Glutamatergic neuron (in vitro differentiated cells): ENCODE data around the gene CGAS. TPM values are rescaled to one million over a fixed set of nuclear protein-coding genes. Genes with fewer than 3 reads are reported as not detected.
A peak's percentile ranks its signal among the peaks of the same experiment; 100 is the strongest.
"Not testable (repeated sequence)": the region's sequence is repeated elsewhere in the genome, so short reads cannot be mapped to it uniquely, and the experiment has no call there.

Source experiments
- DNase-seq: peaks from one replicate; pipeline ENCODE4 v3.0.0; 2022
- H3K27ac Mint-ChIP-seq: one replicate; pipeline ENCODE4 v1.8.0; 2020; ENCODE audit warnings: mild to moderate bottlenecking, mixed read lengths, inconsistent platforms; ENCODE audit not compliant: unreplicated experiment
- H3K27me3 Mint-ChIP-seq: one replicate; pipeline ENCODE4 v1.8.0; 2020; ENCODE audit warnings: mild to moderate bottlenecking, moderate library complexity, mixed read lengths, inconsistent platforms; ENCODE audit not compliant: unreplicated experiment
- H3K36me3 Mint-ChIP-seq: one replicate; pipeline ENCODE4 v1.8.0; 2020; ENCODE audit warnings: mild to moderate bottlenecking, mixed read lengths, inconsistent platforms; ENCODE audit not compliant: unreplicated experiment
- H3K4me1 Mint-ChIP-seq: one replicate; pipeline ENCODE4 v1.8.0; 2020; ENCODE audit warnings: mild to moderate bottlenecking, low read depth, mixed read lengths, inconsistent platforms; ENCODE audit not compliant: unreplicated experiment
- H3K4me3 Mint-ChIP-seq: one replicate; pipeline ENCODE4 v1.8.0; 2020; ENCODE audit warnings: mild to moderate bottlenecking, mixed read lengths, inconsistent platforms; ENCODE audit not compliant: unreplicated experiment
- H3K9me3 Mint-ChIP-seq: one replicate; pipeline ENCODE4 v1.8.0; 2020; ENCODE audit warnings: mild to moderate bottlenecking, moderate library complexity, mixed read lengths, inconsistent platforms; ENCODE audit not compliant: unreplicated experiment
- total RNA-seq: library from RNA; stranded (reverse); fragmentation: NEBNext Ultra II Directional; extraction: Animal tissue kit (Norgen Biotek cat#: 25700); gene quantifications from one replicate; pipeline ENCODE4 v1.2.1, GENCODE V29; 2021; ENCODE audit not compliant: unreplicated experiment
- TF ChIP-seq, protein P1 (sequence below): fragments of 200-600 bp; sonication (generic); IDR thresholded peaks from one replicate; pipeline ENCODE4 v1.5.0; 2021; ENCODE audit not compliant: partially characterized antibody, unreplicated experiment

CGAS gene
- total RNA-seq, 1 donor from 2014 or later: 0.37 TPM

DNA sequence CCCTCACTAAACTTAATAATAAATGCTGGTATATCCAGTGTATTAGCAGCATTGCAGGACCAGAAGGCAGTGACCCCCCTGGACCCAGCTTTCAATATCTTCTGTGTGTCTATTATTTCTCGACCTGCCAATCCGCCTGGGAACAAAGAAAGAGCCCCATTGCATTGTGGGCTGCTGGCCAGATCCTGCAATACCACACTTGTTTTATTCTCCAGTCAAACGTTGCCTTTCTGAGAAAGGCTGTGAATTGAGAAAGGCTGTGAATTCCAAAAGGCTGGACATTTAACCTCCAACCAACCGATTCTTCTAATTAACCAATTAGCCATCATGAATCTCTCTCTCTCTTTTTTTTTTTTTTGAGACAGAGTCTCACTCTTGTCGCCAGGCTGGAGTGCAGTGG, 8.0 kb upstream of the CGAS start:
- no peak for DNase-seq
- TF ChIP-seq, protein P1, sequence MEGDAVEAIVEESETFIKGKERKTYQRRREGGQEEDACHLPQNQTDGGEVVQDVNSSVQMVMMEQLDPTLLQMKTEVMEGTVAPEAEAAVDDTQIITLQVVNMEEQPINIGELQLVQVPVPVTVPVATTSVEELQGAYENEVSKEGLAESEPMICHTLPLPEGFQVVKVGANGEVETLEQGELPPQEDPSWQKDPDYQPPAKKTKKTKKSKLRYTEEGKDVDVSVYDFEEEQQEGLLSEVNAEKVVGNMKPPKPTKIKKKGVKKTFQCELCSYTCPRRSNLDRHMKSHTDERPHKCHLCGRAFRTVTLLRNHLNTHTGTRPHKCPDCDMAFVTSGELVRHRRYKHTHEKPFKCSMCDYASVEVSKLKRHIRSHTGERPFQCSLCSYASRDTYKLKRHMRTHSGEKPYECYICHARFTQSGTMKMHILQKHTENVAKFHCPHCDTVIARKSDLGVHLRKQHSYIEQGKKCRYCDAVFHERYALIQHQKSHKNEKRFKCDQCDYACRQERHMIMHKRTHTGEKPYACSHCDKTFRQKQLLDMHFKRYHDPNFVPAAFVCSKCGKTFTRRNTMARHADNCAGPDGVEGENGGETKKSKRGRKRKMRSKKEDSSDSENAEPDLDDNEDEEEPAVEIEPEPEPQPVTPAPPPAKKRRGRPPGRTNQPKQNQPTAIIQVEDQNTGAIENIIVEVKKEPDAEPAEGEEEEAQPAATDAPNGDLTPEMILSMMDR: no peak
- Mint-ChIP-seq H3K36me3 (no peaks in the 10 kb centered on the region), H3K4me3 (no peak overlapping the region), H3K4me1 (no peaks in the 10 kb centered on the region), H3K9me3 (peaks cover 1% of the 10 kb centered on the region), H3K27me3 (peaks cover 3% of the 10 kb centered on the region), H3K27ac (no peak overlapping the region)

DNA sequence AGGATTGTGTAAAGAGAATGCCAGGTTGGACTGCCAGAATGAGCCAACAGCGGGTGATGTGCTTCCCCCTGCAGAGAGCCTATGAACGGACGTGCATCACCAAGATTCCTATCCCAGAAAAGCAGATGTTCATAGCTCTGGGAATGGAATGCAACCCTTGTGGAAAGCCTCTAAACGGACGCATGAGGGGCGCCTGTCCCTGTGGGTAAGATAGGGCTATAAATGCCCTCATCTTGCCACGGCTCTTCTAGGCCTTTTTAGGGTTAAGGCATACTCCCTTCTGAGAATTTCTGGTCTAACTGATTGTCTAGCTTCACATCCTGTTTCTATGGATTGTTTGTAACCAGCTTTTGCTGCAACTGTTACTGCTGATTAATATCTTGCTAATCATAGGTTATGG, 7.4 kb upstream of the CGAS start:
- H3K27me3 Mint-ChIP-seq, H3K9me3 Mint-ChIP-seq, H3K4me1 Mint-ChIP-seq, H3K36me3 Mint-ChIP-seq, H3K27ac Mint-ChIP-seq, DNase-seq, H3K4me3 Mint-ChIP-seq: not testable (repeated sequence)

DNA sequence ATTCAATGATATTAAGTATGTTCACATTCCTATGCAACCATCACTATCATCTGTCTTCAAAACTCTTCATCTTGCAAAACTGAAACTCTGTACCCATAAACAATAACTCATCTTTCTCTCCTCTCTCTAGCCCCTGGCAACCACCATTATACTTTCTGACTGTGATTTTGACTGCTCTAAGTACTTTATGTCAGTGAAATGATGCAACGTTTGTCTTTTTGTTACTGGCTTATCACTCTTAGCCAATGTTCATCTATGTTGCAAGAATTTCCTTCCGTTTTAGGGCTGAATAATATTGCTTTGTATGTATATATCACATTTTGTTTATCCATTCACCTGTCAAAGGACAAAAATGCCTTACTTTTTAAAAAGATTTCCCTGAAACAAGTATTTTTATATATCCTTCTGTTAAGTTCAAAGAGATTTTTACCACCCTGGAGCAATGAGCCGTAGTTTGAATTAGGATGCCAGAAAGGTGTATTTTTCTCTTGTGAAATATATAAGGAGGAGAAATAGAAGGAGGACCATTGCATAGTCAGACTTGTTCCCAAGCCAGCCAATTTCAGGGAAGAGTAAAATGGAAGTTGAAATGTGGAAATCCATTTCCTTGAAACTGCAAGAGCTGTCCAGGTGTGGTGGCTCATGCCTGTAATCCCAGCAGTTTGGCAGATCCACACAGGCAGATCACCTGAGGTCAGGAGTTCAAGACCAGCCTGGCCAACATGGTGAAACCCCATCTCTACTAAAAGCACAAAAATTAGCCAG, 4.0 kb upstream of the CGAS start:
- Mint-ChIP-seq H3K27ac (no peak overlapping the region), H3K36me3 (no peaks in the 10 kb centered on the region), H3K9me3 (peaks cover 1% of the 10 kb centered on the region), H3K4me3 (no peak overlapping the region), H3K4me1 (no peaks in the 10 kb centered on the region), H3K27me3 (peaks cover 3% of the 10 kb centered on the region)
- no peak for DNase-seq
- TF ChIP-seq, protein P1: no peak

DNA sequence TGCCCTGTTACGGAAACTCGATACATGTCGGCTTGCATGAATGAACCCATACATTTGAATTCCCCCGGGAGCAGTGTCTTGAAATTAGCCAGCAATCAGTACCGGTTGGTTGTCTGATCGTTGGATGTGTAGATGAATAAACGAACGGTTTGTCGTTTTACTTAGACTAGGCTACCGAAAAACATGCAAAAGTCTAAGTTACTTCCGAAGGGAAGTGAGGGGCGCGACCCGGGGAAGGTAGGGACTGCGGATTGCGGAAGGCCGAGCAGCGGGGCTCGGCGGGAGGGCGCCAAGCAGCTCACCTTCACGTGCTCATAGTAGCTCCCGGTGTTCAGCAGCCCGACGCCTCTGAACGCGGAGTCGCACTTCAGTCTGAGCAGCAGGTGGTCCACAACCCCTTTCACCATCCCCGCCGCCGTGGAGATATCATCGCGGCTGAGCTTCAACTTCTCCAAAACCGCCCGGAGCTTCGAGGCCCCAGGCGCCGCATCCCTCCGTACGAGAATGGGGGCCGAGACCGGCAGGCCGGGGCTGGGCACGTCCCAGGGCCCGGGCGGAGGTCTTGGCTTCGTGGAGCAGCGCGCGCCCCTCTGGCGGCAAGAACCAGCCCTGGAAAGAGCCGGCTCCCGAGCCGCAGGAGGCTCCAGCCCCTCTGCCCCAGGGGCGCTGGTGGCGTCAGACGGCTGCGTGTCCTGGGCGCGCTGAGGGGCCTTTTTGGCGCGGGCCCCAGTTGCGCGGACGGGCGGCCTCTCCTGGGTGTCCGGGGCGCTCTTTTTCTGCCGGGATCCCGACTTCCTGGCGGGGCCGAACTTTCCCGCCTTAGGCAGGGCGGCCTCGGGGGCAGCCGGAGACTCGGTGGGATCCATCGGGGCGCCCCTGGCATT, 632 bp downstream of the CGAS start:
- H3K36me3 Mint-ChIP-seq: no peaks in the 10 kb centered on the region
- peak overlapping the region; percentile 86 for H3K4me3 Mint-ChIP-seq
- TF ChIP-seq, protein P1: no peak
- peaks cover 5% of the 10 kb centered on the region for H3K27me3 Mint-ChIP-seq
- H3K9me3 Mint-ChIP-seq: peaks cover 4% of the 10 kb centered on the region
- H3K4me1 Mint-ChIP-seq: no peaks in the 10 kb centered on the region
- no peak overlapping the region for H3K27ac Mint-ChIP-seq
- DNase-seq: peak; percentile 50

DNA sequence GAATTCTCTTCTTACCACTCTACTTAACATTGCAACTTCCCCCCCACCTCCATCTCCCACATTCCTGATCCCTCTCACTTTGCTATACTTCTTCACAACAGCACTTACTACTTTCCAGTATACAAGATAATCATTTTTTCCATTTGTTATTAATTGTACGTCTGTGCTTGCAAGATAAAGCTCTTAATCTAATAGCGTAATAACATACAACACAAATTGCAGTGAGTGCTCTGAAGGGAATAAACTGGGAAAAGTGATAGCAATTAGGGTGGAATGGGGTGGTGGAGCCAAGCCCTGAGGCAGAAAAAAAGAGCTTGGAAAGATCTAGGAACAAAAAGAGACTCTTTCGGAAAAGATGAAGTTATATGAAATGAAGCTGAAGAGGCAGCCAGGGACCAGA, 8.5 kb downstream of the CGAS start:
- no peaks in the 10 kb centered on the region for H3K4me1 Mint-ChIP-seq
- peaks cover 4% of the 10 kb centered on the region for H3K27me3 Mint-ChIP-seq
- no peaks in the 10 kb centered on the region for H3K9me3 Mint-ChIP-seq
- H3K27ac Mint-ChIP-seq: no peak overlapping the region
- DNase-seq: no peak
- H3K4me3 Mint-ChIP-seq: no peak overlapping the region
- TF ChIP-seq, protein P1: no peak
- no peaks in the 10 kb centered on the region for H3K36me3 Mint-ChIP-seq
